C4-2B (cell line): Measurements from ENCODE around the gene CYP17A1.

ENCODE experiments used
- ZFX ChIP-seq: fragments of 450-650 bp; IDR thresholded peaks from 2 replicates; pipeline ENCODE4 v1.6.1; 2017
- TF ChIP-seq, protein P1 (sequence below): fragments of 450-650 bp; conservative IDR thresholded peaks from 2 replicates; pipeline ENCODE4 v1.5.1; 2017; ENCODE audit warnings: mild to moderate bottlenecking

DNA sequence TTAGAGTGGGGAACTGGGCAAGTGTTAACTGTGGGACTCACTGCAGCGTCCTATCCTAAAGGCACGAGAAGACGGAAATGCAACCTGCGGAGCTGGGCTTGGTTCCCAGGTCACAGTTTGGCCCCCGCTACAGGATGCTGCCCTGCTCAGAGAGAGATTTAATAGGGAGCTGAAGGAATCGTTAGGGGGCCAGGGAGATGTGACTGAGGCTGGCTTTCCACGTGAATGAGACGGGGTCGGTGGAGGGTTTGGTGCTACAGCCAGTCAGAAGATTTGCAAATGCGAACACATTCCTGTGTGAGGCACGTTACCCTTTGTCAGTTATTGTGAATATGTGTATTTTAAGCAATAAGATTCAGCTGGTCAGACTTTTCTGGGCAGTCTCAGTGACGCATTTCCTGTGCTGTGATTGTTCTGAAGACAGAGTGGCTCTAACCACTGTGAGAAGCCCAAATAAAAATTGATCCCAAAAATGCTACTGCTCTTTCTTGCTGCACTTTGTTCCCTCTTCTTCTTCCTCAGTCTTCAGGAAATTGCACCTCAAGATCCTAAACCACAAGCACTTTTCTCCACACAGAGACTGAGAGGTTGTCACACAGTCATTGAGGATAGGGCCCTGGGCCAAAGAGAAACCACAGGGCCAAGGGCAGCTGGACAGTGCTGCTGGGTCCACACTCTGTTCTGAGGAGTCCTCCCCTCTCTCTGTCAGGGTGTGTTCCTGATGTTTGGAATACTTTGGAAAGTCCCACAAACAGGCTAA is 21.2 kb downstream of the CYP17A1 start:
- TF ChIP-seq, protein P1, sequence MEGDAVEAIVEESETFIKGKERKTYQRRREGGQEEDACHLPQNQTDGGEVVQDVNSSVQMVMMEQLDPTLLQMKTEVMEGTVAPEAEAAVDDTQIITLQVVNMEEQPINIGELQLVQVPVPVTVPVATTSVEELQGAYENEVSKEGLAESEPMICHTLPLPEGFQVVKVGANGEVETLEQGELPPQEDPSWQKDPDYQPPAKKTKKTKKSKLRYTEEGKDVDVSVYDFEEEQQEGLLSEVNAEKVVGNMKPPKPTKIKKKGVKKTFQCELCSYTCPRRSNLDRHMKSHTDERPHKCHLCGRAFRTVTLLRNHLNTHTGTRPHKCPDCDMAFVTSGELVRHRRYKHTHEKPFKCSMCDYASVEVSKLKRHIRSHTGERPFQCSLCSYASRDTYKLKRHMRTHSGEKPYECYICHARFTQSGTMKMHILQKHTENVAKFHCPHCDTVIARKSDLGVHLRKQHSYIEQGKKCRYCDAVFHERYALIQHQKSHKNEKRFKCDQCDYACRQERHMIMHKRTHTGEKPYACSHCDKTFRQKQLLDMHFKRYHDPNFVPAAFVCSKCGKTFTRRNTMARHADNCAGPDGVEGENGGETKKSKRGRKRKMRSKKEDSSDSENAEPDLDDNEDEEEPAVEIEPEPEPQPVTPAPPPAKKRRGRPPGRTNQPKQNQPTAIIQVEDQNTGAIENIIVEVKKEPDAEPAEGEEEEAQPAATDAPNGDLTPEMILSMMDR: no peak
- TF ChIP-seq ZFX: no peak
